Measurements from ENCODE around the gene PRKCE.

PRKCE gene

GRCh38 chr2:46032996-46033395 lies 381.5 kb downstream of the PRKCE start:
- no peak for DNase-seq

GRCh38 chr2:46034535-46034934 lies 383.1 kb downstream of the PRKCE start:
- no peak for DNase-seq

DNA sequence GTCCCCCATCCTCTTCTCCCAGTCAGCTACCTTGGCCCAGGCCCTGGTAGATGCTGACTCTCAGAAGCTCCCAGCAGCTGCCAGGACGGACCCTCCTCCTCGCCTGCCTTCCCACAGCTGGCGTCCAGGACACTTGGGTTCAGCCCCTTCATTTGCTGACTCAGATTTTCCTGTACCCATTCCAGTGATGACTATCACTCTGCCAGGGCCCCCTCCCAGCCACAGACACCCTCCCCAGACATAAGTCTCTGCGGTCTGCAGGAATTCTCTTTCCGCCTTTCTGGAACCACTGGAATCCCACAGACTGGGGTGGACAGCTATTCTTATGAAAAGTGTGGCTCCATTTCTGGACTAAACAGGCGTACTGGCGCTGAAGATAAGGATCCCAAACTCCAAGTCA lies 385.5 kb downstream of the PRKCE start:
- DNase-seq = no peak

DNA sequence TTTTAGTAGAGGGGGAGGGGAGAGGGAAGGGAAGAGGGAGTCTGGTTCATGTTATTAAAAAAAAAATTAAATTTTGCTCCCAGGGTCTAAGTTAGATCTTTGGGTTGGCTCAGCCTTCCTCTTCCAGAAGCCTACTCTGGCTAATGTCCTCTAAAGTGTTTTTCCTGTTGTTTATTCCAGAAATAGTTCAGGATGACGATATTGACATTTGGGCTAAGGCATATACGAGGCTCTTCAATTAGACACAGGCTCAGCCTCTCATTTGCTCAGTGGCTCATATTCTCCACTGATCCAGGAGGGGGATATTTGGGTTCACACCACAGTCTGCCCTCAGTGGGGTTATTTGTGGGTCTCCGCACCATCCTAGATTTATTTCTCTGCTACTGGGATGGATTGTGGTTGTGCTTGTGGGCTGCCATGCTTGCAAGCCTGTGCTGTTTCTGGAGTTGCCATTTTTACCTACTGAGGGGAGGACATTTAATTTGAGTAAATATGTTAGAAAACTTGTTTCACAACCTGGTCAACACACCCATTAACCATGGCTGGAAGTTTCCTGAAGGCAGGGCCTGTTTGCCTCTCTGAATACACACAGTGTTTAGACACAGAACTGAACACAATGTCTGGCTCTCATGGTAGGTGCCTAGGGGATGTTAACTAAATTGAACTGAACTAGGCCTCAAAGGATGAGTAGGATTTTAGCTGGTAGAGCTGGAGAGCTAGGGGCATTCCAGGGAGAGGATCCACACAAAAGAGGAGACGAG lies 388.2 kb downstream of the PRKCE start:
- DNase-seq = no peak

DNA sequence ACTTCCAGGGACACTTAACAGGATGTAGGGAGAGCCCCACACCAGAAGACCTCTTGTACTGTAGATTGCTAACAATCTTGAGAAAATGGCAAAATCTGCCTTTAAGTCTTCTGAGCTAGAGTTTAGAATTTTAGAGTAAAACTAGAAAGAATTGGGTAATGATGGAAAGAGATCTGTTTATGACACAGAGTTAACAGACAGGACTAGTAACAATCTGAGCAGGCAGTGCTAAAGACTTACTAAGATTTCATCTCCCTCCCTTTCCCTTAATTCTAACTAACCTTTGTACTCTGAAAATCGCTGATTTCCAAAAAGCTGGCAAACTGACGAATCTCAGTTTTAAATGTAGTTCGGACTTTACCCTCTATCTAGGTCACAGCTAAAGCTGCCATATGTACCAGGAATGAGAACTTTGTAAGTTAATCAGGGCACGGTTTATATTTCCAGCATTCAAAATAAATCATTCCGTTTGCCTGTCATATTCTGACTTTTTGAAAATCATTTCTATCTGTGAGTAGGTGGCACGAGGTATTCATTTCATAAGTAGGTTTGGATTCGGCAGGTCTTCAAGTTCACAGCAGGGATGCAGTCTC lies 389.2 kb downstream of the PRKCE start:
- no peak for DNase-seq

GRCh38 chr2:46041434-46041833 lies 390.0 kb downstream of the PRKCE start:
- DNase-seq = no peak

DNA sequence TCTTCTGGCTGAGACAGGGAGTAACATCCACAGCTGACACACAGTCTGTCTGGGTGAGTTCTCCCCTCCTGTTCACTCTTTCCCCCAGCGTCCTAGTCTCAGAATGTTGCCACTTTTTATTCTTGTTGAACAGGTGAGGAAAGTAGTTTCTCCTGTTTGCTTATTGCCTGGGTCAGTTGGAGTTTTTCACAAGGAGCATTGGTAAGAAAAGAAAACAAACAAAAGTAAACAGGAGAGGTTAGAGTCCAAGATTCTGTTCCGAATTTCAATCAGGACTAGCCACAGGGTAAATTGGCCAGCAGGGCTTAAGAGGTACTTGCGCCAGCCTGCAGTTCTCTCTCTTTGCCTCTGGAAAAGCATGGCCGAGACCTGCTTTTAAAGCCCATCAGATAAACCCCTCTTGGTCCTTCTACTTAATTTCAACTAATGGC lies 390.7 kb downstream of the PRKCE start:
- no peak for DNase-seq

GRCh38 chr2:46042711-46043110 lies 391.2 kb downstream of the PRKCE start:
- DNase-seq = no peak

- no peak for DNase-seq
Measured at GRCh38 chr2:46045888-46046287, 394.4 kb downstream of the PRKCE start.

DNA sequence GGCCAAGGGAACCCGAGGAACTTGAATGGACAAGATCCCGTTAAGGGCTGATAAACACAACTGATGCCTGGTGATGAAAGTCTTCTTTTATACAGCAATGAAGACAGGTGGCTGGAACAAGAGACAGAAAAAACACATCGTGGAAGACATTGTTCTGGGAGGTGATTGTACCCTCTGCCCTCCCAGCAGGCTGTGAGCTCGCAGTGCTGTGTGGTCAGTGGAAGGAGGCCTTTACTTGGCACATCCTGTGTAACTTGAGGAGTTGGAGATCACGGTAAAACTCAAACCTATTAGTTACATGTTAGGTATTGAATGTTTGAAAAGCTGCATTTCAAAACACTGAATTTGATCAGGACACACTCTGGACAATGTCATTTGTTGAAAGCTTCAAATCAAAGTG lies 395.8 kb downstream of the PRKCE start:
- DNase-seq = no peak

DNA sequence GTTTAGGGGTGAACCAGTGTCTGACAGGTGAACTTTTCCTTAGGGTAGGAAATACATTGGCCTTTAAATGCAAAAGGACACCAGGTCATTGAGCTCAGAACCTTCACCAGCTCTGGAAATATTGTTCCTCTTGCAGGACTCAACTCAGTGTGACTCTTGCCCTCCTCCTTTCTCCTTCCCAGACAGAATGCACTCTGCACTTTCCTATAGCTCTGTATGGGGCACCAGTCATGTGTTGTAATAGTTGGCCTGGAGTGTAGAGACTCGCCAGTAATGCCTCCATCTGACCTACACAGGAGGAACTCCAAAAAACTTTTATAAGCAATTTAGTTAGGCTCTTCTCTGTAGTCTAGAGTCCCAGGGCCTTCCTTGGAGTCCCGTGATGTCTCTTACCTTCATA lies 397.2 kb downstream of the PRKCE start:
- DNase-seq = no peak

DNA sequence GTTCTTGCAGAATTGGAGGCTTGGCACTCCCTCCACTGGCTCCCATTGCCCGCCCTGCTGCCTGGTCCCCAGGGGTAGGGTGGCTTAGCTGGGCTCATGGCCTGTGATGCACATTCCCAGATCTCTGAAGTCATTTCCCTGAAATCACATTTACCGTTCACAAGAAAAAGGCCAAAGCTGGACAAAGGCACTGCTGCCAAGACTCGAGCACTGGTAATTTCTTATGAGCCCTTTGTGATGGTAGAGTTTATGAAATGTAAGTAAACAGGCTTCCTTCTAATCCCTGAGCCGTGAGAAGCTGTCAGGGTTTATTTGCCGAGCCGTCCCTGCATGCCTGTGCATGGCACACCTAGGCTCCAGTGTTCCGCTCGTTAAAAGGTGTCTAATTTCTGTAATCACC lies 398.6 kb downstream of the PRKCE start:
- no peak for DNase-seq

GRCh38 chr2:46050489-46050888 lies 399.0 kb downstream of the PRKCE start:
- no peak for DNase-seq

DNA sequence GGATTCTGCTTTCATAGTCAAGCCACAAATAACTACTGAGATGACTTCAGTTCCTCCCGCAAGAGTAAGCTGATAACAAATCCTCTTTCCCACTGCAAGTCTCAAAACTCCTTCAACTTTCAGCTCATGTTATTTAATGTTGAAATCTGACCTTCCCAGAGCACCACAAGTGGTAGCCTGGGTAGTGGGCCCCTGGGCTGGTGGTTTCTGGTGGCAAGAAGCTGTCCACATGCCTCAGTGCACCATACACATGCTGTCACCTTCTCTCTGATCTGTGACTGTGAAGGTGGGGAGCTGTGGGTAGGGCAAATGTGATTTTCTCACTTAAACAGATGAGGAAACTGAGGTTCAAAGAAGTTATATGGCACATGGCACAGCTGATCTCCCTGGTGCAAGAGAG lies 399.6 kb downstream of the PRKCE start:
- no peak for DNase-seq

DNA sequence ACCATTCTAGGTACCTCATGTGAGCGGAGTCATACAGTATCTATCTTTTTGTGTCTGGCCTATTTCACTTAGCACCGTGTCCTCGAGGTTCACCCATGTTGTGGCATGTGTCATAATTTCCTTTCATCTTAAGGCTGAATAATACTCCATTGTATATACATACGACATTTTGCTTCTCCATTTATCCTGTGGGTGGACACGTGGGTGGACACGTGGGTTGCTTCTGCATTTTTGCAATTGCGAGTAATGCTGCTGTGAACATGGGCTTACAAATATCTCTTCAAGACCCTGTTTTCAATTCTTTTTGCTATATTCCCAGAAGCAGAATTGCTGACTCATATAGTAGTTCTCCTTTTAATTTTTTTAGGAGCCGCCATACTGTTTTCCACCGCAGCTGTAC lies 402.1 kb downstream of the PRKCE start:
- DNase-seq = no peak

DNA sequence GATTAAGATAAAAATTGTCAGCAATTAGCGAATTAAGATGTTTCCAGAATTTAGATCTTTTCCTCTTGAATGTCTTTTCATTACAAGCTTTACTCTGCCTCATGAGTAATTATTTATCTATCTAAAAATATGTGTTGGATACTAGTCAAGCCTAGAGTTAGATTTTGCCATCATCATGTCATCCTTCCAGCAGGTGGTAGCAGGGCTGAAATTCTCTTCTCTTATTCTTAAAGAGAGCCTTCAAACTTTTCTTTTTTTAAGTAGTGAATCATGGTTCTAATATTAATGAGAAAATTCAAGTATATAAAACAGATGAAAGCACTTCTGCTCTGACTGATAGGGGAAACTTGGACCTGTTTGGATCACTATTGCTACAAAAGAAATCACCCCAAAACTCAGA lies 405.1 kb downstream of the PRKCE start:
- no peak for DNase-seq

GRCh38 chr2:46058140-46058539 lies 406.7 kb downstream of the PRKCE start:
- no peak for DNase-seq

GRCh38 chr2:46062637-46063412 lies 411.4 kb downstream of the PRKCE start:
- peak; percentile 70 for DNase-seq

DNA sequence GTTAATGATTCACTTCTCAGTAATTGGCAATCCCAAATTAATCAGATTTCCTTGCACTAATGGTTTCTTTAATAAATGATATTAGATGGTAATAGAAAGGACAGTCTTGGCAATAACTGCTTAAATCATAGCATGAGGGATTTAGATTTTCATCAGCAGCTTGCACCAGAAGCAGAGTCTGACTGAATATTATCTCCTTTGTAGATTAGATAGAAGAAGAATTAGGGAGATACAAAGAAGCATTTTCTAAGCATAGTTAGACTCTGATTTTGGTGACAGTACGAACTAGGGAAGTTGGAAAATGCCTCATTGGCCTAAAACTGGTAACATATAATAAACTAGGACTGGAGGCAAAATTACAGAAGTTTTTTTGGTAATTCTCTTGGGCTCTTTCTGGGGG lies 412.9 kb downstream of the PRKCE start:
- DNase-seq = no peak

GRCh38 chr2:46065152-46065551 lies 413.7 kb downstream of the PRKCE start:
- DNase-seq = no peak

- no peak for DNase-seq
Measured at GRCh38 chr2:46066116-46066515, 414.6 kb downstream of the PRKCE start.

DNA sequence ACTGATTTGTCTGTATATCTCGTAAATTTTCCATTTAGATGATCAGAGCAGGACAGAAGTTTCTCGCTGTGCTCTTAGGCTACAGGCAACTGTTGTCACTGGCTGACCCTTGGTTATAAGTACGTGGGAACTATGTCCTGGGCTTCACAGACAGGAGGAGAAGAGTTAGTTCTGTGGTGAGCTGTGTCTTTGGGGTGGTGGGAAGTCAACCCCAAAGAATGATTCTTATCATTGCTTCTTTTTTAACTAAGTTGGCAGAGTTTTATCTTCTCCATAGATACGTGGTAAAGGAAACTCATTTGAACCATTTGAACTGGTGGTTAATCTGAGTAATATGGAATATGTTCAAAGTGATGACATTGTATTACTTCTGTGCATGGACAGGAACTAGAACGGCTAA lies 415.1 kb downstream of the PRKCE start:
- DNase-seq = no peak

DNA sequence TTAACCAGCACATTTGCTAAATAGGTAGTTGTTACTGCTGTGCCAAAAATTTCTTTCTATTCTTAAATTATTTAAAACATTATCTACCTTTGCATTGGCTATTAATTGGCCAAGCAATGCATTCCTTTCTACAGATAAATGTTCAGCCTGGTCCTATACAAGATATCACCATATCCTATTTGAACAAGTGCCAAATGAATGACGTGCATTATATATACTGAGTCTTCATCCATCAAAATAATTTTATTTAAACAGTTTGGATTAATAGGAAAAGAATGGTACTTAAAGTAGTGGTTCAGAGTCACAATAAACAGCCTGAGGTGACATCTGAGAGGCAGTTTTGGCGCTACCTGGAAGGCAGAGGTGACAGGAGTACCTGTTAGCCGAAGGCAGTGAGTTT lies 415.6 kb downstream of the PRKCE start:
- no peak for DNase-seq
